Mammary epithelial cell (primary cell): ENCODE measurements around the gene CLIC2.

Experiments used
- EZH2 ChIP-seq: IDR thresholded peaks from 2 replicates; pipeline ENCODE4 v1.6.1; 2012; ENCODE audit warnings: low read length, inconsistent platforms, borderline replicate concordance
- TF ChIP-seq, protein P1 (sequence below), 2 donors: IDR thresholded peaks in 1 of 2; conservative IDR thresholded peaks in 1 of 2; 2 replicates each; pipeline ENCODE4 v1.5.1; 2011 to 2012; ENCODE audit warnings: inconsistent platforms in 2 of 2, low read length in 2 of 2, mild to moderate bottlenecking in 2 of 2, control low read depth in 1 of 2, low read depth in 1 of 2; ENCODE audit not compliant: insufficient read depth in 1 of 2; ENCODE audit errors: extremely low read depth in 1 of 2

DNA sequence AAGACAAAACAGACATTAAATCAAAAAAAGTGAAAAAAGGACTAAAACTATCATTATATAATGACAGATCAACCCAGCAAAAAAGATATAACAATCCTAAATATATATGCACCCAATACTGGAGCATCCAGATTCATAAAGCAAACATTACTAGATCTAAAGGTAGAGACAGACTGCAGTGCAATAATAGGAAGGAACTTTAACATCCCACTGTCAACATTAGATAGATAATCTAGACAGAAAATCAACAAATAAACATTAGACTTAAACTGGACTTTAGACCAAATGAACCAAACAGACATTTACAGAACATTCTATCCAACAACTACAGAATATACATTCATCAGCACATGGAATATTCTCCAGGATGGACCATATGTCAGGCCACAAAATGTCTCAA is 40.6 kb downstream of the CLIC2 start:
- TF ChIP-seq, protein P1, sequence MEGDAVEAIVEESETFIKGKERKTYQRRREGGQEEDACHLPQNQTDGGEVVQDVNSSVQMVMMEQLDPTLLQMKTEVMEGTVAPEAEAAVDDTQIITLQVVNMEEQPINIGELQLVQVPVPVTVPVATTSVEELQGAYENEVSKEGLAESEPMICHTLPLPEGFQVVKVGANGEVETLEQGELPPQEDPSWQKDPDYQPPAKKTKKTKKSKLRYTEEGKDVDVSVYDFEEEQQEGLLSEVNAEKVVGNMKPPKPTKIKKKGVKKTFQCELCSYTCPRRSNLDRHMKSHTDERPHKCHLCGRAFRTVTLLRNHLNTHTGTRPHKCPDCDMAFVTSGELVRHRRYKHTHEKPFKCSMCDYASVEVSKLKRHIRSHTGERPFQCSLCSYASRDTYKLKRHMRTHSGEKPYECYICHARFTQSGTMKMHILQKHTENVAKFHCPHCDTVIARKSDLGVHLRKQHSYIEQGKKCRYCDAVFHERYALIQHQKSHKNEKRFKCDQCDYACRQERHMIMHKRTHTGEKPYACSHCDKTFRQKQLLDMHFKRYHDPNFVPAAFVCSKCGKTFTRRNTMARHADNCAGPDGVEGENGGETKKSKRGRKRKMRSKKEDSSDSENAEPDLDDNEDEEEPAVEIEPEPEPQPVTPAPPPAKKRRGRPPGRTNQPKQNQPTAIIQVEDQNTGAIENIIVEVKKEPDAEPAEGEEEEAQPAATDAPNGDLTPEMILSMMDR (conservative IDR thresholded peaks at IDR 0.05 in 1 of 2, IDR thresholded peaks at IDR 0.05 in 1 of 2; ENCODE audit: extremely low read depth in 1 of 2, insufficient read depth in 1 of 2, low read depth in 1 of 2, low read length in 2 of 2), result no peak
- TF ChIP-seq EZH2, result no peak
